NB4 (cell line): Measurements from ENCODE around the gene MAPK13.

Source experiments
- CTCF ChIP-seq: IDR thresholded peaks from one replicate; pipeline ENCODE4 v1.5.1; 2012; ENCODE audit warnings: low read depth, low read length
- MAX ChIP-seq: IDR thresholded peaks from 2 replicates; pipeline ENCODE4 v1.6.1; 2011; ENCODE audit warnings: low read depth, low read length

DNA sequence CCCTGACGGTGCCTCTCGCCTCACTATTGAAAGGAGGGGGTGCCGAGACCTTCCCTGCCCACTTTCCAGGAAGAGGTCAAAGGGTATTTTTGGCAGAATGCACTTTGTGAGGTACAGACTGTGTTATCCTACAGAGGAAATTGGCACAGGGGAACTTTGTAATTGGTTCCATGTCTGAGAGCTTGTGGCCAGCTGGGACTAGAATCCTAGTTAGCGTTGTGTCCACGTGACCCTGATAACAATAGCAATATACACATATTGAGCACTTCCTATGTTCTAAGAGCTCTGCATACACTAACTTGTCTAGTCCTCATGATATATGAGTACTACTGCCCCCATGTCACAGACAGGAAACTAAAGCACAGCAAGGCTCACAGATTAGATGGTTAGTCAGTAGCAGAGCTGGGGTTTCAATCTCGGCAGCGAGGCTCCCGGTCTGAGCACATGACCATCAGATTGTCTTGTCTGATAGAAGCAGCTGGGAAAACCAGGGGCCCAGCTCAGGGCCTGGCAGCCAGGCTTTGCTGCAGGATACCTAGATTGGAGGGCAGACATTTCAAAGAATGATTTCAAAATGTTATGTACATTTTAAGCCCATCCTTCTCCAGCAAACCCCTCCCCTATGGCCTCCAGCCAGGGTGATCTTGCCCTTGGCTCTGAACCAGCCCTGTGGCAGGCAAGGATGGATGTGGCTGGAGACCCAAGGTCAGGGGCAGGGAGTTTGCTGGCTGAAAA is 1.4 kb downstream of the MAPK13 start:
- TF ChIP-seq CTCF (no peak), MAX (no peak)
